Lower leg skin (tissue), 3 donors: ENCODE results near the gene IPP.

Experiments used
- CTCF ChIP-seq, 3 donors: fragments of 450-650 bp; IDR thresholded peaks; one replicate each; pipeline ENCODE4 v1.5.1; 2016; ENCODE audit warnings: antibody characterized with exemption in 3 of 3, mild to moderate bottlenecking in 3 of 3, moderate library complexity in 2 of 3
- POLR2A ChIP-seq, 2 donors: fragments of 450-650 bp; IDR thresholded peaks; one replicate each; pipeline ENCODE4 v1.6.1; 2016 to 2017; ENCODE audit warnings: antibody characterized with exemption in 2 of 2, mild to moderate bottlenecking in 1 of 2, moderate library complexity in 1 of 2

GRCh38 chr1:45679123-45679522 lies 71.3 kb downstream of the IPP start:
- TF ChIP-seq CTCF (IDR thresholded peaks at IDR 0.05) (no peak), POLR2A (IDR thresholded peaks at IDR 0.05) (no peak)
